ENCODE results near the gene IGFBP2.

- TF ChIP-seq CTCF (conservative IDR thresholded peaks at IDR 0.05 in 1 of 2, IDR thresholded peaks at IDR 0.05 in 1 of 2; ENCODE audit: extremely low read depth in 1 of 2, insufficient read depth in 1 of 2, low read depth in 1 of 2, low read length in 2 of 2) (peak; percentile 77 to 83), EZH2 (IDR thresholded peaks at IDR 0.05; ENCODE audit: borderline replicate concordance, low read length) (no peak)
These were observed 65.7 kb downstream of the IGFBP2 start for GRCh38 chr2:216698895-216699294.
